IPS-NIHi7 (cell line): ENCODE results near the gene MLYCD.
"Not testable (repeated sequence)": the region's sequence is repeated elsewhere in the genome, so short reads cannot be mapped to it uniquely, and the experiment has no call there.

Source experiments
- DNase-seq: peaks from one replicate; pipeline ENCODE4 v3.0.0; 2012; ENCODE audit warnings: mixed read lengths; ENCODE audit errors: extremely low spot score

The MLYCD gene

GRCh38 chr16:83939266-83939855 is 40.4 kb downstream of the MLYCD start:
- DNase-seq: no peak

- no peak for DNase-seq
Measured at GRCh38 chr16:83940119-83940518, 41.2 kb downstream of the MLYCD start.

- DNase-seq: peak; percentile 53
Measured at GRCh38 chr16:83940630-83941378, 41.9 kb downstream of the MLYCD start.

- not testable (repeated sequence) for DNase-seq
Measured at GRCh38 chr16:83941546-83941945, 42.6 kb downstream of the MLYCD start.

GRCh38 chr16:83942074-83942473 is 43.2 kb downstream of the MLYCD start:
- DNase-seq: no peak

- DNase-seq: no peak
Measured at GRCh38 chr16:83942815-83943515, 44.0 kb downstream of the MLYCD start.

GRCh38 chr16:83943516-83944050 is 44.7 kb downstream of the MLYCD start:
- no peak for DNase-seq

- DNase-seq: no peak
Measured at GRCh38 chr16:83945587-83945986, 46.7 kb downstream of the MLYCD start.

GRCh38 chr16:83946154-83946780 is 47.4 kb downstream of the MLYCD start:
- no peak for DNase-seq

GRCh38 chr16:83946781-83947566 is 48.1 kb downstream of the MLYCD start:
- no peak for DNase-seq

- no peak for DNase-seq
Measured at GRCh38 chr16:83947642-83948234, 48.8 kb downstream of the MLYCD start.

- no peak for DNase-seq
Measured at GRCh38 chr16:83948914-83949723, 50.2 kb downstream of the MLYCD start.

GRCh38 chr16:83949724-83950001 is 50.7 kb downstream of the MLYCD start:
- DNase-seq: no peak

- not testable (repeated sequence) for DNase-seq
Measured at GRCh38 chr16:83950862-83951399, 52.0 kb downstream of the MLYCD start.

GRCh38 chr16:83951544-83951943 is 52.6 kb downstream of the MLYCD start:
- no peak for DNase-seq

GRCh38 chr16:83952587-83952939 is 53.6 kb downstream of the MLYCD start:
- no peak for DNase-seq

- DNase-seq: peak; percentile 72
Measured at GRCh38 chr16:83952940-83953795, 54.3 kb downstream of the MLYCD start, which contains the start of gene OSGIN1. Gene OSGIN1, plus strand, starts transcription at chr16:83953240. Its CDS starts 4,432 bp downstream, at chr16:83957672.

GRCh38 chr16:83953796-83954576 is 55.1 kb downstream of the MLYCD start:
- no peak for DNase-seq
